ENCODE results near the gene C11orf68. TPM values are rescaled to one million over a fixed set of nuclear protein-coding genes. Genes with fewer than 3 reads are reported as not detected.

Gene C11orf68
- total and polyA plus RNA-seq, 10 donors = 22.0 to 44.9 (median 33.2) TPM

GRCh38 chr11:65915101-65915820, 3.6 kb downstream of the C11orf68 start:
- Histone ChIP-seq H3K27ac (peak overlapping the region in 7 of 8 donors; percentile 36 to 98 (median 71)), H3K9me3 (no peaks in the 10 kb centered on the region), H3K4me3 (peak overlapping the region in 2 of 8 donors; percentile 13 to 15), H3K4me1 (peaks cover 37 to 74% (median 56%) of the 10 kb centered on the region in 6 donors), H3K36me3 (peaks cover 0 to 14% (median 0%) of the 10 kb centered on the region in 6 donors), H3K27me3 (replicated peaks in 1 of 7) (peaks cover 0 to under 1% (median 0%) of the 10 kb centered on the region in 7 donors)
- TF ChIP-seq POLR2AphosphoS5 (IDR thresholded peaks at IDR 0.05) (no peak), POLR2A (IDR thresholded peaks at IDR 0.05) (no peak), CTCF (IDR thresholded peaks at IDR 0.05 in 8 of 11, conservative IDR thresholded peaks at IDR 0.05 in 3 of 11) (no peak)
- DNase-seq = no peak
- WGBS, 5 donors = 34 to 57% (median 48%) methylated on average over 9 to 10 of the region's 10 CpGs
- intact Hi-C loops (cut with DNase I; ENCODE audit: low total_unique reads) = no loop called here

GRCh38 chr11:65912845-65913244, 6.0 kb downstream of the C11orf68 start:
- 47 to 82% (median 71%) methylated on average over 3 to 4 of the region's 4 CpGs for WGBS, 5 donors
- Histone ChIP-seq H3K4me1 (peaks cover 33 to 60% (median 47%) of the 10 kb centered on the region in 6 donors), H3K36me3 (peaks cover 0 to 14% (median 0%) of the 10 kb centered on the region in 6 donors), H3K4me3 (no peak overlapping the region), H3K9me3 (no peaks in the 10 kb centered on the region), H3K27me3 (replicated peaks in 1 of 7) (peaks cover 0 to 23% (median 0%) of the 10 kb centered on the region in 7 donors), H3K27ac (no peak overlapping the region)
- no peak for TF ChIP-seq POLR2A (IDR thresholded peaks at IDR 0.05)
- no peak for TF ChIP-seq POLR2AphosphoS5 (IDR thresholded peaks at IDR 0.05)
- TF ChIP-seq CTCF (IDR thresholded peaks at IDR 0.05 in 8 of 11, conservative IDR thresholded peaks at IDR 0.05 in 3 of 11) = no peak
- intact Hi-C loops (cut with DNase I; ENCODE audit: low total_unique reads) = no loop called here
- no peak for DNase-seq

DNA sequence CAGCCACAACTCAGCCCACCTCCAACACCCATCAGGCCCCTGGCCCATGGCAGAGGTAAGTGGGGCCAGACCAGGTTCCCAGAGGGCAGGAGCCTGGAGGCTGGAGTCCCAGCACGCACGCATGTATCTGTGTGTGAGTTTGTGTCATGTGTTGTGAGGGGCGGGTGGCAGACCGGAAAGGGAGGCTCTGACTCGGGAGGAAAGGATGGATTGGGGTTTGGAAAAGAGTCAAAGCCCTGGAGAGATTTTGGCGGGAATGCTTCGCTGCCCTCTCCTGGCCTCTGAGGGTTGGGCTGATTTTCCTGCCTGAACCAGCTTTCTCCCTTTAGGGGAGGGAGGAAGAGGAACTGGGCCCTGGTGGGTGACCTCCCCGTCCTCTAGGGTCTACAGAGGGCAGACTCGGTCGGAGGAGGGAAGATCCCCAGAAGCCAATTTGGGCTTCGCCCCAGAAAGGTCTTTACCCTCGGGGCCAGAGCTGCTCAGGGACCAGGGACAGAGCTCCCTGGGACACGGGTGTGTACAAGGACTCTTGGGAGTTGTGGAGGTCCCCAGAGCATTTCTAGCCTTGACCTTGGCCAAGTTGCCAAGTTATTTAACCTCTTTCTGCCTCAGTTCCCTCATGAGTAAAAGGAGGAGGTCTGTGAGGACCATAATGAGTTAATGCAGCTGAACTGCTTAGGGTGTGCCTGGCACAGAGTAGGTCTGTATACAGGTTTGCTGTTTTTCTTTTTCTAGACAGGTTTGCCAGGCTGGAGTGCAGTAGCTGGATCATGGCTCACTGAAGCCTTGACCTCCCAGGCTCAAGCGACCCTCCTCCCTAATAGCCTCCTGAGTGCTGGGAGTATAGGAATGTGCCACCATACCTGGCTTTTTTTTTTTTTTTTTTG, 6.9 kb downstream of the C11orf68 start:
- intact Hi-C loops (cut with DNase I; ENCODE audit: low total_unique reads) = no loop called here
- Histone ChIP-seq H3K9me3 (no peaks in the 10 kb centered on the region), H3K4me1 (peaks cover 24 to 51% (median 38%) of the 10 kb centered on the region in 6 donors), H3K4me3 (no peak overlapping the region), H3K27ac (peak overlapping the region in 5 of 8 donors; percentile 27 to 55 (median 45)), H3K36me3 (peaks cover 0 to 5% (median 0%) of the 10 kb centered on the region in 6 donors), H3K27me3 (replicated peaks in 1 of 7) (peaks cover 0 to 24% (median 0%) of the 10 kb centered on the region in 7 donors)
- DNase-seq = no peak
- 18 to 36% (median 25%) methylated on average over 14 of the region's 14 CpGs for WGBS, 5 donors
- TF ChIP-seq POLR2AphosphoS5 (IDR thresholded peaks at IDR 0.05) (peak in 2 of 3 donors; percentile 39 to 50), POLR2A (IDR thresholded peaks at IDR 0.05) (no peak), CTCF (IDR thresholded peaks at IDR 0.05 in 8 of 11, conservative IDR thresholded peaks at IDR 0.05 in 3 of 11) (peak in 4 of 11 experiments; percentile 7 to 40 (median 26))
